Keratinocyte (primary cell): ENCODE data around the gene TUBB8. TPM values are rescaled to one million over a fixed set of nuclear protein-coding genes. Genes with fewer than 3 reads are reported as not detected.

Source experiments
- DNase-seq: peaks from one replicate; pipeline ENCODE4 v3.0.0-alpha.2; 2011; ENCODE audit warnings: low read depth, missing footprints, low spot score
- FAIRE-seq: peaks from 2 replicates; lab custom pipeline; 2011; peaks lifted over from hg19 to GRCh38; lab: Jason Lieb, UNC
- H2AFZ ChIP-seq: 2 replicates; pipeline ENCODE4 v1.6.0; 2012; ENCODE audit warnings: low read length, control low read depth, inconsistent platforms; ENCODE audit not compliant: control insufficient read depth
- H3K27ac ChIP-seq: 2 replicates; pipeline ENCODE4 v1.5.1; 2011; ENCODE audit warnings: low read length; ENCODE audit not compliant: control insufficient read depth, insufficient read depth
- H3K27me3 ChIP-seq: 3 replicates; pipeline ENCODE4 v1.6.0; 2011; ENCODE audit warnings: low read length; ENCODE audit not compliant: control insufficient read depth, insufficient read depth; ENCODE audit errors: extremely low read depth
- H3K36me3 ChIP-seq, 2 experiments: 2 replicates in 1 of 2; 3 replicates in 1 of 2; pipeline ENCODE4 v1.5.1; 2011; ENCODE audit warnings: low read length in 2 of 2, mild to moderate bottlenecking in 1 of 2; ENCODE audit not compliant: control insufficient read depth in 2 of 2, insufficient read depth in 2 of 2; ENCODE audit errors: extremely low read depth in 1 of 2
- H3K4me1 ChIP-seq: 3 replicates; pipeline ENCODE4 v1.5.1; 2011; ENCODE audit warnings: low read length; ENCODE audit not compliant: control insufficient read depth, insufficient read depth; ENCODE audit errors: extremely low read depth
- H3K4me2 ChIP-seq: 3 replicates; pipeline ENCODE4 v1.6.0; 2011; ENCODE audit warnings: low read depth, low read length; ENCODE audit not compliant: control insufficient read depth, insufficient read depth; ENCODE audit errors: extremely low read depth
- H3K4me3 ChIP-seq, 3 experiments: fragments of 200-600 bp in 1 of 3; sonication (generic) in 1 of 3; 2 replicates in 2 of 3; 3 replicates in 1 of 3; pipeline ENCODE4 v1.5.1; 2011 to 2016; ENCODE audit warnings: low read length in 3 of 3, mild to moderate bottlenecking in 3 of 3, control low read depth in 2 of 3, inconsistent platforms in 1 of 3, low read depth in 1 of 3, mixed read lengths in 1 of 3, mixed run types in 1 of 3, moderate library complexity in 1 of 3; ENCODE audit not compliant: control insufficient read depth in 2 of 3, insufficient read depth in 2 of 3; ENCODE audit errors: extremely low read depth in 1 of 3
- H3K79me2 ChIP-seq: 2 replicates; pipeline ENCODE4 v1.6.0; 2012; ENCODE audit warnings: low read length; ENCODE audit not compliant: control insufficient read depth, insufficient read depth
- H3K9ac ChIP-seq: 3 replicates; pipeline ENCODE4 v1.6.0; 2011; ENCODE audit warnings: low read length; ENCODE audit not compliant: control insufficient read depth, insufficient read depth; ENCODE audit errors: extremely low read depth
- H3K9me1 ChIP-seq: 3 replicates; pipeline ENCODE4 v1.6.0; 2011; ENCODE audit warnings: low read length; ENCODE audit not compliant: control insufficient read depth, insufficient read depth; ENCODE audit errors: extremely low read depth
- H3K9me3 ChIP-seq: 2 replicates; pipeline ENCODE4 v1.5.1; 2012; ENCODE audit warnings: low read depth, low read length; ENCODE audit not compliant: control insufficient read depth
- H4K20me1 ChIP-seq: 3 replicates; pipeline ENCODE4 v1.6.0; 2011; ENCODE audit warnings: low read length; ENCODE audit not compliant: control insufficient read depth, insufficient read depth; ENCODE audit errors: extremely low read depth
- CTCF ChIP-seq, 3 experiments: IDR thresholded peaks in 1 of 3; conservative IDR thresholded peaks in 1 of 3; optimal IDR thresholded peaks in 1 of 3; 2 replicates in 2 of 3; 3 replicates in 1 of 3; pipeline versions ENCODE3 to v1.5.1; 2011; ENCODE audit warnings: low read length in 3 of 3, mild to moderate bottlenecking in 3 of 3, moderate library complexity in 2 of 3, control low read depth in 1 of 3, inconsistent platforms in 1 of 3; ENCODE audit not compliant: insufficient read depth in 2 of 3; ENCODE audit errors: extremely low read depth in 1 of 3
- EZH2 ChIP-seq: IDR thresholded peaks from one replicate; pipeline ENCODE4 v1.6.1; 2012; ENCODE audit warnings: inconsistent platforms, mild to moderate bottlenecking, low read length, moderate library complexity
- dilution Hi-C: fragments of 300-500 bp; cut with MboI; formaldehyde crosslinking; loops from one replicate; pipeline ENCODE4 v1.7.0; 2020; ENCODE audit warnings: low sequenced_read_pairs; ENCODE audit not compliant: extremely low pct_ligation_motif_present
- polyA plus RNA-seq, 5 experiments: library from polyadenylated mRNA; depleted of rRNA in 3 of 5; stranded (reverse) in 3 of 5; stranded (forward) in 1 of 5; unstranded in 1 of 5; fragments of >200 nt; gene quantifications; 1 replicate in 1 of 5; 2 replicates in 3 of 5; 3 replicates in 1 of 5; pipeline versions ENCODE4 v1.2.1 to v1.2.3, GENCODE V29; 2011 to 2012; ENCODE audit warnings: missing spikeins in 2 of 5, low read depth in 1 of 5, low replicate concordance in 1 of 5

Gene TUBB8
- polyA plus RNA-seq, 1 donor (not counting 4 experiments of a cell fraction or from before 2014, with no cell fraction given): 0.10 TPM

- peak; percentile 13 for FAIRE-seq
These were observed 40.2 kb upstream of the TUBB8 start for GRCh38 chr10:89248-89647.

GRCh38 chr10:88253-88652 is 39.2 kb upstream of the TUBB8 start:
- H3K27me3 ChIP-seq: no peaks in the 10 kb centered on the region
- dilution Hi-C loops: no loop called here
- no peak overlapping the region for H3K4me3 ChIP-seq
- no peaks in the 10 kb centered on the region for H3K36me3 ChIP-seq
- no peak overlapping the region for H3K4me2 ChIP-seq
- H3K9me1 ChIP-seq: no peaks in the 10 kb centered on the region
- H3K4me1 ChIP-seq: peaks cover 11% of the 10 kb centered on the region
- H3K27ac ChIP-seq: no peak overlapping the region
- FAIRE-seq: no peak
- H3K9me3 ChIP-seq: no peaks in the 10 kb centered on the region
- no peaks in the 10 kb centered on the region for H3K79me2 ChIP-seq
- no peak overlapping the region for H3K9ac ChIP-seq
- DNase-seq: no peak
- no peak overlapping the region for H2AFZ ChIP-seq
- TF ChIP-seq EZH2 (no peak), CTCF (optimal IDR thresholded peaks at IDR 0.05 in 1 of 3, IDR thresholded peaks at IDR 0.05 in 1 of 3, conservative IDR thresholded peaks at IDR 0.05 in 1 of 3; ENCODE audit: extremely low read depth in 1 of 3, insufficient read depth in 2 of 3, low read length in 3 of 3) (no peak)
- no peaks in the 10 kb centered on the region for H4K20me1 ChIP-seq

More at GRCh38 chr10:89248-89647, 40.2 kb upstream of the TUBB8 start:
- Histone ChIP-seq H3K4me1 (peaks cover 11% of the 10 kb centered on the region), H3K79me2 (no peaks in the 10 kb centered on the region), H3K27me3 (no peaks in the 10 kb centered on the region), H3K9me3 (no peaks in the 10 kb centered on the region), H3K27ac (no peak overlapping the region), H3K9me1 (no peaks in the 10 kb centered on the region), H2AFZ (no peak overlapping the region), H4K20me1 (no peaks in the 10 kb centered on the region), H3K4me3 (no peak overlapping the region), H3K36me3 (no peaks in the 10 kb centered on the region), H3K9ac (no peak overlapping the region), H3K4me2 (no peak overlapping the region)
- no peak for DNase-seq
- dilution Hi-C loops: no loop called here
- TF ChIP-seq CTCF (optimal IDR thresholded peaks at IDR 0.05 in 1 of 3, IDR thresholded peaks at IDR 0.05 in 1 of 3, conservative IDR thresholded peaks at IDR 0.05 in 1 of 3; ENCODE audit: extremely low read depth in 1 of 3, insufficient read depth in 2 of 3, low read length in 3 of 3) (no peak), EZH2 (no peak)
